ENCODE data around the gene CAMKMT.
A peak's percentile ranks its signal among the peaks of the same experiment; 100 is the strongest.

Gene CAMKMT

DNA sequence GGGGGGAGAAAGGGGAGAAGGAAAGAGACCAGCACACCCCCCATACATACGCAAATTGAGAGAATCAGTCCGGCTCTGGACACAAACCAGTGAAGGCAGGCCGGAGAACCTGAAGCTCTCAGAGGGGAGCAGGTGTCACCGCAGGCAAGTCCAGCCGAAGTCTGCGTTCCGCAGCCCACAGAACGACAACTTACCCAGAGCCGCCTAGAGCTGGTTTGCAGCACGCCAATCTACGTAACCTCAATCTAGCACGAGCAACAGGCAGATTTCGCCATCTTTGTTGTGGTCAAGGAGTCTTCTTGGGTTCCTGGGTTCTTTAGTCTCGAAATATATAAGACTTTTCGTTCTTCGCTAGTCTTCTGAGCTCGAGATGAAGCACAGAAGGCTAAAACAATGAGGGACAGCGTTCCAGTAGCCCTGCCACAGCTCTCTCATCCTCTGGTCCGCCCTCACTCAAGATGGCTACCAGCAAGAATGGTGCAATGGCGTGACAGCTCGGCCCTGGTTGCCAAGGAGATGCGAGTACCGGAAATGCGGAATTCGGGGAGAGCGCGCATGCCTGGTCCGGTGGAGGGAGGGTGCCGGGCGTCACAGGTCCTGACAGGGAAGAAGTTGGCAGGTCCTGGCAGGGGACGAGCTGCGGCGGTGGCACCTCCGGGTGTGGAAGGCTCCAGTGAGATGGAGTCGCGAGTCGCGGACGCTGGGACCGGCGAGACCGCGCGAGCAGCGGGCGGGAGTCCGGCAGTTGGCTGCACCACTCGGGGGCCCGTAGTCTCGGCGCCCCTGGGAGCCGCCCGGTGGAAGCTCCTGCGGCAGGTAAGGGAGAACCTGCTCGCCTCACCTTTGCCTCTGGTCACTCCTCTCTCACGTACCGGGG lies at the start of gene CAMKMT, which contains the start of gene PREPL:
Gene CAMKMT, plus strand, starts transcription at position 618 of the 877 bp plus-strand sequence.
Gene PREPL, minus strand, starts transcription at position 165 of the 877 bp plus-strand sequence. CDS start 15,152 bp downstream, outside the sequence.
- H3K4me1 Mint-ChIP-seq (ENCODE audit: low read depth), result peaks cover 62% of the 10 kb centered on the region
- peaks cover 10% of the 10 kb centered on the region for H3K36me3 Mint-ChIP-seq
- no peaks in the 10 kb centered on the region for H3K9me3 Mint-ChIP-seq (ENCODE audit: low read depth)
- no peaks in the 10 kb centered on the region for H3K27me3 Mint-ChIP-seq
- peak within 1 kb of the TSS; percentile 100 for H3K27ac Mint-ChIP-seq
- H3K4me3 Mint-ChIP-seq, result peak within 1 kb of the TSS; percentile 100

GRCh38 chr2:44314362-44314761 lies 47.4 kb upstream of the CAMKMT start:
- no peaks in the 10 kb centered on the region for H3K27me3 Mint-ChIP-seq
- peaks cover 15% of the 10 kb centered on the region for H3K9me3 Mint-ChIP-seq (ENCODE audit: low read depth)
- H3K4me1 Mint-ChIP-seq (ENCODE audit: low read depth), result no peaks in the 10 kb centered on the region
- H3K4me3 Mint-ChIP-seq, result no peak overlapping the region
- no peak overlapping the region for H3K27ac Mint-ChIP-seq
- peaks cover 53% of the 10 kb centered on the region for H3K36me3 Mint-ChIP-seq

GRCh38 chr2:44315945-44316344 lies 45.8 kb upstream of the CAMKMT start:
- no peaks in the 10 kb centered on the region for H3K27me3 Mint-ChIP-seq
- no peaks in the 10 kb centered on the region for H3K4me1 Mint-ChIP-seq (ENCODE audit: low read depth)
- peaks cover 14% of the 10 kb centered on the region for H3K9me3 Mint-ChIP-seq (ENCODE audit: low read depth)
- H3K36me3 Mint-ChIP-seq, result peaks cover 51% of the 10 kb centered on the region
- no peak overlapping the region for H3K27ac Mint-ChIP-seq
- no peak overlapping the region for H3K4me3 Mint-ChIP-seq

GRCh38 chr2:44320832-44321231 lies 40.9 kb upstream of the CAMKMT start:
- Mint-ChIP-seq H3K4me1 (ENCODE audit: low read depth) (no peaks in the 10 kb centered on the region), H3K27ac (no peak overlapping the region), H3K4me3 (no peak overlapping the region), H3K9me3 (ENCODE audit: low read depth) (no peaks in the 10 kb centered on the region), H3K27me3 (no peaks in the 10 kb centered on the region), H3K36me3 (peaks cover 38% of the 10 kb centered on the region)

DNA sequence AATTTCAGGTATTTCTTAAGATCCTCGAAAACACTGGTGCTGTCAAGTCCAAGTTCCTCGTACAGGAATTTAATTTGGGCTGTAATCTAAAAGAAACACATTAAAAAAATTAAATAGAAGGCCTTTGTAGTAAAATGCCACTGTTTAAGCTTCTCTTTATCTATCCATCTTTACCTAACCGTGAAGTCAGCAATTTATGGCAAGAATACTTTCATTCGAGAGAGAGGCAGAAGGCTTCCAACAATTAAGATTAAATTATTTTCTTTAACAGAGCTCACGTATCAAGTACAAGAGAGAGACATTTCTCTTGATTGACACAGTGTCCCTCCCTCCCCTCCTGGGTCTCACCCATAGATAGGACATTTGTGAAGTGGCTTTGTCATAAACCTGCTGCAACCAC lies 40.4 kb upstream of the CAMKMT start:
- Mint-ChIP-seq H3K27me3 (no peaks in the 10 kb centered on the region), H3K9me3 (ENCODE audit: low read depth) (no peaks in the 10 kb centered on the region), H3K27ac (no peak overlapping the region), H3K36me3 (peaks cover 33% of the 10 kb centered on the region), H3K4me3 (no peak overlapping the region), H3K4me1 (ENCODE audit: low read depth) (no peaks in the 10 kb centered on the region)

- Mint-ChIP-seq H3K4me3 (no peak overlapping the region), H3K27ac (no peak overlapping the region), H3K4me1 (ENCODE audit: low read depth) (peaks cover 3% of the 10 kb centered on the region), H3K36me3 (peaks cover 30% of the 10 kb centered on the region), H3K27me3 (no peaks in the 10 kb centered on the region), H3K9me3 (ENCODE audit: low read depth) (no peaks in the 10 kb centered on the region)
These were observed 36.7 kb upstream of the CAMKMT start for GRCh38 chr2:44324971-44325426.

DNA sequence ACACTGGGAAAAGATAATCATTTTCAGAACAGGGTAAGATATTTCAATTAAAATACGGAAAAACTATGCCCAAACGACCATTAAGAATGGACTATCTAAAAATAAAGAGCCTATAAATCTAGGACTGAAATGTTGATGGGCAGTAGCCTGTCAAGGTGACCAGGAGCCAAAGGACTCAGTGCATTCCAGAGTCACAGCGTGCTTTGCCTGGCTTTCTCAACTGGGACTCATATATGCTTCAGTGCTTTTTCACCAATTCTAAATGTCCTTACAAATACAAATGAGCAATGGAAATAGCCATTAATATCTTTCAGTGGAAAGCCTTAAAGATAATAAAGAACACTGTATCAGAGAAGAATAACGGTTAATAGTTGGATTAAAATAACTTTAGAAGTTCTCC lies 35.9 kb upstream of the CAMKMT start:
- no peaks in the 10 kb centered on the region for H3K27me3 Mint-ChIP-seq
- H3K4me1 Mint-ChIP-seq (ENCODE audit: low read depth), result peaks cover 8% of the 10 kb centered on the region
- H3K9me3 Mint-ChIP-seq (ENCODE audit: low read depth), result no peaks in the 10 kb centered on the region
- peaks cover 29% of the 10 kb centered on the region for H3K36me3 Mint-ChIP-seq
- no peak overlapping the region for H3K4me3 Mint-ChIP-seq
- no peak overlapping the region for H3K27ac Mint-ChIP-seq

GRCh38 chr2:44326548-44327264 lies 35.0 kb upstream of the CAMKMT start:
- no peaks in the 10 kb centered on the region for H3K27me3 Mint-ChIP-seq
- H3K4me3 Mint-ChIP-seq, result no peak overlapping the region
- H3K9me3 Mint-ChIP-seq (ENCODE audit: low read depth), result no peaks in the 10 kb centered on the region
- no peak overlapping the region for H3K27ac Mint-ChIP-seq
- peaks cover 29% of the 10 kb centered on the region for H3K36me3 Mint-ChIP-seq
- peaks cover 9% of the 10 kb centered on the region for H3K4me1 Mint-ChIP-seq (ENCODE audit: low read depth)

GRCh38 chr2:44328750-44329149 lies 33.0 kb upstream of the CAMKMT start:
- Mint-ChIP-seq H3K4me3 (no peak overlapping the region), H3K27ac (no peak overlapping the region), H3K27me3 (no peaks in the 10 kb centered on the region), H3K36me3 (peaks cover 24% of the 10 kb centered on the region), H3K4me1 (ENCODE audit: low read depth) (peaks cover 9% of the 10 kb centered on the region), H3K9me3 (ENCODE audit: low read depth) (no peaks in the 10 kb centered on the region)

DNA sequence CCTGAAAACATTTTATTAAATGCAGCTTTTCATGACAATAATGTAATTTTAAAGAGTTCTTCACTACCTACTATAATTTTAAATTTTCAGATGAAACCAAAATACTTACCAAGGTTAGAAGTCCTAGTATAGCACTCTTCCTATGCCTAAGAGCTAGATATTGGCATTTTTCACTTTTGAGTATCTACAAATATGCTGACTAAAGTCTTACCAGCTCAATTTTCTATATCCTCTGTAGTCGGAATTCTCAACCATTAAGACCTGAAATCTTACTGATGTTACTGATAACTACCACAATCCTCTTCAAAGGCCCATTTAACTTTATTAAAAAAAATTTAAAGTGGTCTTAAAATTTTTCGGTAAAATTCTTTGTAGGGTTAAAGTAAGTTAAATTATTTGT lies 32.4 kb upstream of the CAMKMT start:
- Mint-ChIP-seq H3K9me3 (ENCODE audit: low read depth) (no peaks in the 10 kb centered on the region), H3K4me3 (no peak overlapping the region), H3K27ac (no peak overlapping the region), H3K27me3 (no peaks in the 10 kb centered on the region), H3K4me1 (ENCODE audit: low read depth) (peaks cover 9% of the 10 kb centered on the region), H3K36me3 (peaks cover 20% of the 10 kb centered on the region)

DNA sequence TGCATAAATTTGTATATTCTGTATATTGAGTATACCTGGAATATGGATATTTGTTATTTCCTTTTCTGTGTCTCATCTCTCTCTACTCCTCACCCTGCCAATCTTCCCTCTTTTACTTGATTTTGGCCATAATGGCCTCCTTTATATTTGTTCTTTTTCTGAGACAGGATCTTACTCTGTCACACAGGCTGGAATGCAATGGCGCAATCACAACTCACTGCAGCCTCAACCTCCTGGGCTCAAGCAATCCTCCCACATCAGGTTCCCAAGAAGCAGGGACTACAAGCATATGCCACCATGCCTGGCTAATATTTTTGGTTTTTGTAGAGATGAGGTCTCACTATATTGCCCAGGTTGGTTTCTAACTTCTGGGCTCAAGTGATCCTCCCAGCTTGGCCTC lies 30.9 kb upstream of the CAMKMT start:
- no peak overlapping the region for H3K4me3 Mint-ChIP-seq
- H3K27me3 Mint-ChIP-seq, result no peaks in the 10 kb centered on the region
- H3K9me3 Mint-ChIP-seq (ENCODE audit: low read depth), result no peaks in the 10 kb centered on the region
- peak overlapping the region; percentile 2 for H3K27ac Mint-ChIP-seq
- H3K36me3 Mint-ChIP-seq, result peaks cover 21% of the 10 kb centered on the region
- H3K4me1 Mint-ChIP-seq (ENCODE audit: low read depth), result peaks cover 9% of the 10 kb centered on the region

DNA sequence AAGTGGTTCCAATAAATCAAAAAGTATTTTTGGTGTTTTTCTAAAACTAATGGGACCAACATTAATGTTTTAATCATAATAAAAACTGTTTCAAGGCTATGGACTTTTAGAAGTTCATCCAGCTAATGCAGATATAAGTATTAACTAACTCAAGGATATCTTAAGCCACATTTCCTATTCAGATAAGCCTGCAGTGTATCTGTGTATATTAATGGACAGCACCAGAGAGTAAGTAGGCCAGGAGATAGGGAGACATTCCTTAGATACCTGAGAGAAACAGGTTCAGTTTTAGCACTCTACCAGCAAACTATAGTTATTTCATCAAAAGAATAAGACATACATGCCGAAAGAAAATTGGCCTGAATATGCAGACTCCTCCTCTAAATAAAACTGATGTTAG lies 27.8 kb upstream of the CAMKMT start:
- Mint-ChIP-seq H3K9me3 (ENCODE audit: low read depth) (no peaks in the 10 kb centered on the region), H3K4me1 (ENCODE audit: low read depth) (peaks cover 11% of the 10 kb centered on the region), H3K27ac (no peak overlapping the region), H3K4me3 (no peak overlapping the region), H3K36me3 (peaks cover 38% of the 10 kb centered on the region), H3K27me3 (no peaks in the 10 kb centered on the region)

- peaks cover 40% of the 10 kb centered on the region for H3K36me3 Mint-ChIP-seq
- H3K27me3 Mint-ChIP-seq, result no peaks in the 10 kb centered on the region
- H3K4me3 Mint-ChIP-seq, result no peak overlapping the region
- no peak overlapping the region for H3K27ac Mint-ChIP-seq
- peaks cover 3% of the 10 kb centered on the region for H3K4me1 Mint-ChIP-seq (ENCODE audit: low read depth)
- H3K9me3 Mint-ChIP-seq (ENCODE audit: low read depth), result no peaks in the 10 kb centered on the region
These were observed 25.8 kb upstream of the CAMKMT start for GRCh38 chr2:44335806-44336538.

GRCh38 chr2:44342854-44343253 lies 18.9 kb upstream of the CAMKMT start:
- Mint-ChIP-seq H3K27me3 (no peaks in the 10 kb centered on the region), H3K4me1 (ENCODE audit: low read depth) (peaks cover 2% of the 10 kb centered on the region), H3K4me3 (no peak overlapping the region), H3K36me3 (peaks cover 16% of the 10 kb centered on the region), H3K27ac (no peak overlapping the region), H3K9me3 (ENCODE audit: low read depth) (no peaks in the 10 kb centered on the region)

GRCh38 chr2:44347526-44347925 lies 14.2 kb upstream of the CAMKMT start:
- Mint-ChIP-seq H3K4me3 (no peak overlapping the region), H3K27ac (no peak overlapping the region), H3K9me3 (ENCODE audit: low read depth) (no peaks in the 10 kb centered on the region), H3K27me3 (no peaks in the 10 kb centered on the region), H3K4me1 (ENCODE audit: low read depth) (peaks cover 23% of the 10 kb centered on the region), H3K36me3 (peaks cover 7% of the 10 kb centered on the region)
